AG04449 (cell line): Measurements from ENCODE around the gene SPON1.

Experiments
- CTCF ChIA-PET: fragments of 350-600 bp; formaldehyde crosslinking; extraction: SDS; loops from one replicate; lab custom pipeline; 2021; ENCODE audit warnings: antibody characterized with exemption; lab: Yijun Ruan, JAX
- POLR2A ChIA-PET: fragments of 400-600, 350-600 bp; formaldehyde crosslinking; extraction: SDS; loops from one replicate; lab custom pipeline; 2020; ENCODE audit warnings: antibody characterized with exemption, inconsistent platforms; lab: Yijun Ruan, JAX
- DNase-seq: peaks from one replicate; pipeline ENCODE4 v3.0.0-alpha.2; 2010; ENCODE audit warnings: low read depth, low spot score
- H3K4me3 ChIP-seq: 2 replicates; pipeline ENCODE4 v1.5.1; 2011; ENCODE audit warnings: low read depth, mild to moderate bottlenecking, control low read depth, low read length
- CTCF ChIP-seq: IDR thresholded peaks from one replicate; pipeline ENCODE4 v1.5.1; 2011; ENCODE audit warnings: mild to moderate bottlenecking, moderate library complexity, low read length, control low read depth, inconsistent platforms; ENCODE audit not compliant: insufficient read depth; ENCODE audit errors: missing control alignments

Gene SPON1

GRCh38 chr11:13962562-13963168 is at the start of gene SPON1:
Gene SPON1 (plus strand): TSS chr11:13962723. CDS start chr11:13962905, 182 bp downstream.
- DNase-seq: no peak
- H3K4me3 ChIP-seq: no peak within 1 kb of the TSS; the same call in 1 of the 2 replicates
- no peak for TF ChIP-seq CTCF
- ChIA-PET POLR2A (no interaction called here), CTCF (interaction anchor here (0.8 to 1.5 kb wide), 2 partner anchors 7 to 285 kb away, joined by 3 to 5 read pairs; no protein-coding TSS in a partner anchor)

- no peak for DNase-seq
- POLR2A ChIA-PET: no interaction called here
- no peak for TF ChIP-seq CTCF
- CTCF ChIA-PET: no interaction called here
- H3K4me3 ChIP-seq: no peak overlapping the region
These were observed 45.3 kb upstream of the SPON1 start for GRCh38 chr11:13917264-13917663.

GRCh38 chr11:13917904-13918303 is 44.6 kb upstream of the SPON1 start:
- ChIA-PET CTCF (no interaction called here), POLR2A (no interaction called here)
- no peak overlapping the region for H3K4me3 ChIP-seq
- DNase-seq: no peak
- no peak for TF ChIP-seq CTCF

- ChIA-PET POLR2A (no interaction called here), CTCF (no interaction called here)
- no peak overlapping the region for H3K4me3 ChIP-seq
- no peak for TF ChIP-seq CTCF
- DNase-seq: no peak
These were observed 41.8 kb upstream of the SPON1 start for GRCh38 chr11:13920756-13921155.

- H3K4me3 ChIP-seq: no peak overlapping the region
- ChIA-PET CTCF (no interaction called here), POLR2A (no interaction called here)
- no peak for DNase-seq
- TF ChIP-seq CTCF: no peak
These were observed 41.0 kb upstream of the SPON1 start for GRCh38 chr11:13921545-13921944.

GRCh38 chr11:13923182-13923581 is 39.3 kb upstream of the SPON1 start:
- POLR2A ChIA-PET: no interaction called here
- H3K4me3 ChIP-seq: no peak overlapping the region
- DNase-seq: no peak
- TF ChIP-seq CTCF: no peak
- CTCF ChIA-PET: no interaction called here
